Upper lobe of right lung (tissue), 1 donor: ENCODE data around the gene CTSS. TPM values are rescaled to one million over a fixed set of nuclear protein-coding genes. Genes with fewer than 3 reads are reported as not detected.

Experiments
- ATAC-seq: fragments of 200-7000 bp; cut with Tn5 transposase; one replicate; pipeline ENCODE4 v1.9.1; 2020; ENCODE audit warnings: mild to moderate bottlenecking, moderate library complexity
- DNase-seq: peaks from one replicate; pipeline ENCODE4 v3.0.0-alpha.2; 2020
- H3K27ac ChIP-seq: fragments of 200-600 bp; one replicate; pipeline ENCODE4 v1.8.0; 2022
- H3K27me3 ChIP-seq: fragments of 200-600 bp; one replicate; pipeline ENCODE4 v1.8.0; 2022; ENCODE audit warnings: mild to moderate bottlenecking
- H3K36me3 ChIP-seq: fragments of 200-600 bp; one replicate; pipeline ENCODE4 v1.8.0; 2022
- H3K4me1 ChIP-seq: fragments of 200-600 bp; one replicate; pipeline ENCODE4 v1.8.0; 2022
- H3K4me3 ChIP-seq: fragments of 200-600 bp; one replicate; pipeline ENCODE4 v1.8.0; 2022; ENCODE audit warnings: mild to moderate bottlenecking
- H3K9me3 ChIP-seq: fragments of 200-600 bp; one replicate; pipeline ENCODE4 v1.8.0; 2022
- intact Hi-C: fragments of 100-400 bp; cut with DNase I; formaldehyde crosslinking; loops from one replicate; pipeline ENCODE4 v1.11.0; 2022
- total RNA-seq: library from RNA; stranded (reverse); fragmentation: NEBNext Ultra II Directional; extraction: Animal tissue kit (Norgen Biotek cat#: 25700); gene quantifications from one replicate; pipeline ENCODE4 v1.2.1, GENCODE V29; 2021
- TF ChIP-seq, protein P1 (sequence below): fragments of 200-600 bp; IDR thresholded peaks from one replicate; pipeline ENCODE4 v1.8.0; 2022; ENCODE audit warnings: antibody characterized with exemption
- donor health status: DM: no; HTN: yes; CAD: no; lungs with severe emphysema.

The CTSS gene
- total RNA-seq, 1 donor from 2014 or later, result 533 TPM

DNA sequence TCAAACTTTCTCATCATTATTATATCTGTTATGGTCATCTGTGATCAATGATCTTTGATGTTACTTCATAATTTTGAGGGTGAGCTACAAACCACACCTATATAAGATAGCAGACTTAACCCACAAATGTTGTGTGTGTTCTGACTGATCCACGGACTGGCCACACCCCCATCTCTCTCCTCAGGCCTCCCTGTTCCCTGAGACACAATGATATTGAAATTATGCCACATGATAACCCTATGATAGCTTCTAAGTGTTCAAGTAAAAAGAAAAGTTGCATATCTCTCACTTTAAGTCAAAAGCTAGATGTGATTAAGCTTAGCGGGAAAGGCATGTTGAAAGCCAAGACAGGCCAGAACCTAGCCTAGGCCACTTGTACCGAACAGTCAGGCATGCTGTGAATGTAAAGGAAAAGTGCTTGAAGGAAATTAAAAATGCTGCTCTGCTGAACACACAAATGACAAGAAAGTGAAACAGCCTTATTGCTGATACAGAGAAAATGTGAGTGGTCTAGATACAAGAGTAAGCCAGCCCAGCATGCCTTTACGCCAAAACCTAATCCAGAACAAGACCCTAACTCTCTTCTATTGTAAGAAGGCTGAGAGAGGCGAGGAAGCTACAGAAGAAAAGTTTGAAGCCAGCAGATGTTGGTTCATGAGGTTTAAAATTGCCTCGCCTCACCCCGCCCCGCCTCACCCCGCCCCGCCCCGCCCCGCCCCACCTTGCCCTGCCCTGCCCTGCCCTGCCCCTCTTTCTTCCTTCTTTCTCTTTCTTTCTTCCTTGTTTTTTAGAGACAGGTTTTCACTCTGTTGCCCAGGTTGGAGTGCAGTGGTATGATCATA lies 16.5 kb downstream of the CTSS start:
- H3K36me3 ChIP-seq, result peaks cover 73% of the 10 kb centered on the region
- no peak overlapping the region for H3K4me3 ChIP-seq
- no peaks in the 10 kb centered on the region for H3K4me1 ChIP-seq
- H3K27ac ChIP-seq, result no peak overlapping the region
- no peak for DNase-seq
- intact Hi-C loops, result no loop called here
- no peak for ATAC-seq
- TF ChIP-seq, protein P1, sequence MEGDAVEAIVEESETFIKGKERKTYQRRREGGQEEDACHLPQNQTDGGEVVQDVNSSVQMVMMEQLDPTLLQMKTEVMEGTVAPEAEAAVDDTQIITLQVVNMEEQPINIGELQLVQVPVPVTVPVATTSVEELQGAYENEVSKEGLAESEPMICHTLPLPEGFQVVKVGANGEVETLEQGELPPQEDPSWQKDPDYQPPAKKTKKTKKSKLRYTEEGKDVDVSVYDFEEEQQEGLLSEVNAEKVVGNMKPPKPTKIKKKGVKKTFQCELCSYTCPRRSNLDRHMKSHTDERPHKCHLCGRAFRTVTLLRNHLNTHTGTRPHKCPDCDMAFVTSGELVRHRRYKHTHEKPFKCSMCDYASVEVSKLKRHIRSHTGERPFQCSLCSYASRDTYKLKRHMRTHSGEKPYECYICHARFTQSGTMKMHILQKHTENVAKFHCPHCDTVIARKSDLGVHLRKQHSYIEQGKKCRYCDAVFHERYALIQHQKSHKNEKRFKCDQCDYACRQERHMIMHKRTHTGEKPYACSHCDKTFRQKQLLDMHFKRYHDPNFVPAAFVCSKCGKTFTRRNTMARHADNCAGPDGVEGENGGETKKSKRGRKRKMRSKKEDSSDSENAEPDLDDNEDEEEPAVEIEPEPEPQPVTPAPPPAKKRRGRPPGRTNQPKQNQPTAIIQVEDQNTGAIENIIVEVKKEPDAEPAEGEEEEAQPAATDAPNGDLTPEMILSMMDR, result no peak
- H3K9me3 ChIP-seq, result no peaks in the 10 kb centered on the region
- no peaks in the 10 kb centered on the region for H3K27me3 ChIP-seq

DNA sequence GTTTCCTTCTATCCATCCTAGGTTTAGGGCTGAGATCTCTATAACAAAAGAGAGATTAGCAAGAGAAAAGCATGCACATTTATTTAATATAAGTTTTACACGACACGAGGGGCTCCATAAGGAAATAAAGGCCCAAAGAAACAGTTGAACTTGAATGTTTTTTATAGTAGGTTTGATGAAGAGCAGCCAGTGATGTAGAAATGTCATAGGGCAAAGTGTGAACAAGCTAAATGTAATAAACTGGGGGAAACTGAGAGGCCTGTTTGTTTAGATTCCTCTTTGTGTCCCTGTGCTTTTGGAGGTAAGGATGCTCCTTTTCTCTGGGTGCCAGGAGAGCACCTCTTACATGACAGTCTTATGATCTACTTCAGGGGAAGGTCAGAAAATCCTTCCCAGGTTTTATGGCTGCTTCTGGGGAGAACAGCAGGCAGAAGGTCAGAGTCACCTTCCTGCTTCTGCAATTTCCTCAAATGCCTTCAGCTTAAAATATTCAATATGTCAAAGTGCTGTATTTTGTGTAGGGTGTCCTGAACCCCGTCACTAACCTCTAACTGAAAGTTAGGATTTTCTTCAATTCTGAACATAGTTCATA lies 35.4 kb downstream of the CTSS start:
- intact Hi-C loops, result no loop called here
- no peak for ATAC-seq
- H3K27ac ChIP-seq, result no peak overlapping the region
- peaks cover 22% of the 10 kb centered on the region for H3K36me3 ChIP-seq
- H3K9me3 ChIP-seq, result no peaks in the 10 kb centered on the region
- no peak overlapping the region for H3K4me3 ChIP-seq
- no peak for DNase-seq
- H3K27me3 ChIP-seq, result no peaks in the 10 kb centered on the region
- TF ChIP-seq, protein P1, result no peak
- no peaks in the 10 kb centered on the region for H3K4me1 ChIP-seq

DNA sequence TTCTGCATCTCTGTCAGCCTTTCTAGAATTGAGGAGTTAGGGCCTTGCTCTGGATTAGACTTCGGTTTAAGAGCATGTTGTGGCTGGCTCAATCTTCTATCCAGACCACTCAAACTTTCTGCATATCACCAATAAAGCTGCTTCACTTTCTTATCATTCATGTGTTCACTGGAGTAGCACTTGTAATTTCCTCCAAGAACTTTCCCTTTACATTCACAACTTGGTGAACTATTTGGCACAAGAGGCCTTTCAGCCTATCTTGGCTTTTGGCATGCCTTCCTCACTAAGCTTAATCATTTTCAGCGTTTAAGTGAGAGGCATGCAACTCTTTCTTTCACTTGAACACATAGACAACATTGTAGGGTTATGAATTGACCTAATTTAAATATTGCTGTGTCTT lies 41.2 kb downstream of the CTSS start:
- no peaks in the 10 kb centered on the region for H3K4me1 ChIP-seq
- no peaks in the 10 kb centered on the region for H3K27me3 ChIP-seq
- intact Hi-C loops, result no loop called here
- DNase-seq (no peak), ATAC-seq (no peak)
- H3K27ac ChIP-seq, result no peak overlapping the region
- TF ChIP-seq, protein P1, result no peak
- H3K36me3 ChIP-seq, result no peaks in the 10 kb centered on the region
- H3K9me3 ChIP-seq, result no peaks in the 10 kb centered on the region
- no peak overlapping the region for H3K4me3 ChIP-seq

DNA sequence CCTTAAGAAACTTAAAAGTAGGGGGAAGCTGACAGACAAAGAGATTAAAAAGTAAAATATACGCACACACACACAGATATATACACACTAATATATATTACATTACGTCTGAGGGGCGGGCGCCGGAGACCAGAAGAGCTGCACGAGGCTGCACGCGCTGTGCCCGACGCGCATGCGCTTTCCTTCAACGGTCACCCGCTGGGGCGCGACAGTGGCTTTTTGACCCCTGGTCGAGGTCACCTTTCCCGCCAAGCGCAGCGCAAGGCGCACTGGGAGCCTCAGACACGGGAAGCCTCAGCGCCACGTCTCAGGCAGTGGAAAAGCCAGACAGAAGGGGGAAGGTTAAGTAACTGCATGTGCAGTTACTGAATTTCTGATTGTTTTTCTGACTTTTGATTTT lies 44.9 kb downstream of the CTSS start, which contains the start of gene HORMAD1:
HORMAD1 (minus strand) TSS at position 193 of the 400 bp plus-strand sequence. CDS start 1,390 bp downstream, outside the sequence.
- no peaks in the 10 kb centered on the region for H3K4me1 ChIP-seq
- TF ChIP-seq, protein P1, result no peak
- no peaks in the 10 kb centered on the region for H3K9me3 ChIP-seq
- DNase-seq (no peak), ATAC-seq (no peak)
- intact Hi-C loops, result no loop called here
- H3K27ac ChIP-seq, result no peak within 1 kb of the TSS
- H3K4me3 ChIP-seq, result no peak within 1 kb of the TSS
- no peaks in the 10 kb centered on the region for H3K36me3 ChIP-seq
- no peaks in the 10 kb centered on the region for H3K27me3 ChIP-seq

DNA sequence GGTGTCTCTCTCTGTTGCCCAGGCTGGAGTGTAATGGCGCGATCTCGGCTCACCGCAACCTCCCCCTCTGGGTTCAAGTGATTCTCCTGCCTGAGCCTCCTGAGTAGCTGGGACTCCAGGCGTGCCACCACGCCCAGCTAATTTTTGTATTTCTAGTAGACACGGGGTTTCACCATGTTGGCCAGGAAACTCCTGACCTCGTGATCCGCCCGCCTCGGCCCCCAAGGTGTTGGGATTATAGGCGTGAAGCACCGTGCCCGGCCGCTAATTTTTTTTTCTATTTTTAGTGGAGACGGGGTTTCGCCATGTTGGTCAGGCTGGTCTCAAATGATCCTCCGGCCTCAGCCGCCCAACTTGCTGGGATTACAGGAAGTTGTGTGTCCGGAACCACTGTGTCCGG lies 45.5 kb downstream of the CTSS start:
- intact Hi-C loops, result no loop called here
- Histone ChIP-seq H3K9me3 (no peaks in the 10 kb centered on the region), H3K4me3 (no peak overlapping the region), H3K27ac (no peak overlapping the region), H3K27me3 (no peaks in the 10 kb centered on the region), H3K36me3 (no peaks in the 10 kb centered on the region), H3K4me1 (no peaks in the 10 kb centered on the region)
- ATAC-seq (no peak), DNase-seq (no peak)
- TF ChIP-seq, protein P1, result no peak
